HCT116 (cell line): Measurements from ENCODE around the gene PICK1. TPM values are rescaled to one million over a fixed set of nuclear protein-coding genes. Genes with fewer than 3 reads are reported as not detected.

ENCODE experiments used
- ATAC-seq: fragments of 200-7000 bp; cut with Tn5 transposase; 2 replicates; pipeline ENCODE4 v1.9.1; 2020; ENCODE audit warnings: mild to moderate bottlenecking, moderate library complexity
- BruUV-seq: library from RNA; stranded (reverse); fragments of 400-500 nt; replicated peaks from 2 replicates; lab custom pipeline; 2021; lab: Mats Ljungman, UMichigan
- CTCF ChIA-PET: fragments of 300-600 bp; sonication (Branson Sonifier 250); formaldehyde crosslinking; loops from one replicate; lab custom pipeline; 2021; ENCODE audit warnings: antibody characterized with exemption; lab: Charles Lee
- POLR2A ChIA-PET: fragments of 300-600, 350-600 bp; sonication (Branson Sonifier 250); formaldehyde crosslinking; loops from one replicate; lab custom pipeline; 2021; ENCODE audit warnings: antibody characterized with exemption; lab: Charles Lee
- RAD21 ChIA-PET, 2 experiments: fragments of 300-600 bp; sonication (Branson Sonifier 250); formaldehyde crosslinking; loops; one replicate each; lab custom pipeline; 2023; ENCODE audit warnings: low total read pairs in 2 of 2; ENCODE audit not compliant: uncharacterized antibody in 2 of 2, unreplicated experiment in 2 of 2, low non-redundant PET in 1 of 2; lab: Charles Lee
- DNase-seq: peaks from one replicate; pipeline ENCODE4 v3.0.0-alpha.2; 2010; ENCODE audit warnings: low read depth, low spot score
- H2AFZ ChIP-seq: fragments of 200-600 bp; shearing (Covaris generic), sonication (generic); 2 replicates; pipeline ENCODE4 v1.6.1; 2017; ENCODE audit warnings: low read depth, mixed run types, mixed read lengths, antibody characterized with exemption, low read length; ENCODE audit not compliant: poor library complexity, severe bottlenecking
- H3K27ac ChIP-seq: 2 replicates; pipeline ENCODE4 v1.5.1; 2012; ENCODE audit warnings: low read depth, low read length
- H3K27me3 ChIP-seq: fragments of 200-600 bp; sonication (generic); 2 replicates; pipeline ENCODE4 v1.6.1; 2016; ENCODE audit warnings: mixed run types, low read length, mixed read lengths; ENCODE audit not compliant: insufficient read depth
- H3K36me3 ChIP-seq, 2 experiments: fragments of 200-500 bp in 1 of 2; fragments of 200-600 bp in 1 of 2; sonication (Bioruptor generic) in 1 of 2; sonication (generic) in 1 of 2; 2 replicates each; pipeline versions ENCODE4 v1.5.1 to v1.6.1; 2014 to 2016; ENCODE audit warnings: low read length in 2 of 2, inconsistent platforms in 1 of 2, mixed read lengths in 1 of 2, mixed run types in 1 of 2; ENCODE audit not compliant: insufficient read depth in 2 of 2, control insufficient read depth in 1 of 2
- H3K4me1 ChIP-seq, 2 experiments: fragments of 200-600 bp in 1 of 2; sonication (generic) in 1 of 2; 2 replicates each; pipeline versions ENCODE4 v1.5.1 to v1.6.1; 2012 to 2017; ENCODE audit warnings: low read length in 2 of 2, inconsistent platforms in 1 of 2, mild to moderate bottlenecking in 1 of 2, mixed read lengths in 1 of 2, mixed run types in 1 of 2, moderate library complexity in 1 of 2; ENCODE audit not compliant: insufficient read depth in 2 of 2, control insufficient read depth in 1 of 2
- H3K4me2 ChIP-seq: fragments of 200-600 bp; sonication (generic); 2 replicates; pipeline ENCODE4 v1.6.1; 2017; ENCODE audit warnings: mixed run types, low read length, mixed read lengths
- H3K4me3 ChIP-seq, 2 experiments: fragments of 200-600 bp in 1 of 2; sonication (generic) in 1 of 2; replicated peaks in 1 of 2; 2 replicates each; pipeline ENCODE4 v1.5.1; 2011 to 2016; ENCODE audit warnings: low read length in 2 of 2, control low read depth in 1 of 2, low read depth in 1 of 2, mild to moderate bottlenecking in 1 of 2, mixed read lengths in 1 of 2, mixed run types in 1 of 2
- H3K79me2 ChIP-seq: fragments of 200-600 bp; sonication (generic); 2 replicates; pipeline ENCODE4 v1.6.1; 2017; ENCODE audit warnings: mild to moderate bottlenecking, mixed run types, low read length, moderate library complexity, mixed read lengths; ENCODE audit not compliant: insufficient read depth
- H3K9ac ChIP-seq: fragments of 200-600 bp; sonication (generic); 2 replicates; pipeline ENCODE4 v1.6.1; 2016; ENCODE audit warnings: low read length, mixed read lengths
- H3K9me2 ChIP-seq: fragments of 200-600 bp; sonication (generic), shearing (Covaris generic); 2 replicates; pipeline ENCODE4 v1.6.1; 2017; ENCODE audit warnings: mixed run types, mild to moderate bottlenecking, moderate library complexity; ENCODE audit not compliant: insufficient read depth
- H3K9me3 ChIP-seq, 2 experiments: fragments of 200-500 bp in 1 of 2; fragments of 200-600 bp in 1 of 2; sonication (Bioruptor generic) in 1 of 2; sonication (generic) in 1 of 2; 2 replicates each; pipeline ENCODE4 v1.6.1; 2014 to 2017; ENCODE audit warnings: low read length in 2 of 2, mixed read lengths in 2 of 2, inconsistent platforms in 1 of 2, low read depth in 1 of 2, mild to moderate bottlenecking in 1 of 2, mixed run types in 1 of 2, moderate library complexity in 1 of 2; ENCODE audit not compliant: control insufficient read depth in 1 of 2, insufficient read depth in 1 of 2
- H4K20me1 ChIP-seq: fragments of 200-600 bp; sonication (generic), shearing (Covaris generic); 2 replicates; pipeline ENCODE4 v1.6.1; 2017; ENCODE audit warnings: mixed run types, mild to moderate bottlenecking, moderate library complexity; ENCODE audit not compliant: insufficient read depth
- ATF3 ChIP-seq: IDR thresholded peaks from 2 replicates; pipeline ENCODE4 v1.6.1; 2012
- CBX3 ChIP-seq: IDR thresholded peaks from 2 replicates; pipeline ENCODE4 v1.6.1; 2012; ENCODE audit warnings: low read depth
- CTCF ChIP-seq, 3 experiments: fragments of 200-600 bp in 1 of 3; sonication (generic) in 1 of 3; IDR thresholded peaks in 2 of 3; conservative IDR thresholded peaks in 1 of 3; 2 replicates each; pipeline ENCODE4 v1.5.1; 2012 to 2017; ENCODE audit warnings: low read depth in 2 of 3, low read length in 2 of 3, antibody characterized with exemption in 1 of 3, borderline replicate concordance in 1 of 3, control low read depth in 1 of 3, mild to moderate bottlenecking in 1 of 3, mixed read lengths in 1 of 3, mixed run types in 1 of 3, moderate library complexity in 1 of 3; ENCODE audit not compliant: insufficient read depth in 1 of 3
- EZH2phosphoT487 ChIP-seq: fragments of 200-600 bp; IDR thresholded peaks from 2 replicates; pipeline ENCODE4 v1.6.1; 2018; ENCODE audit warnings: antibody characterized with exemption, borderline replicate concordance
- FOSL1 ChIP-seq: IDR thresholded peaks from 2 replicates; pipeline ENCODE4 v1.6.1; 2012; ENCODE audit warnings: low read depth
- JUND ChIP-seq: IDR thresholded peaks from 2 replicates; pipeline ENCODE4 v1.6.1; 2012
- MAX ChIP-seq: IDR thresholded peaks from 2 replicates; pipeline ENCODE4 v1.6.1; 2012
- TCF7L2 ChIP-seq: IDR thresholded peaks from 2 replicates; pipeline ENCODE4 v1.7.0; 2011; ENCODE audit warnings: borderline replicate concordance, inconsistent platforms; ENCODE audit not compliant: insufficient read depth, insufficient read length; ENCODE audit errors: extremely low read depth
- ZBTB33 ChIP-seq: IDR thresholded peaks from 2 replicates; pipeline ENCODE4 v1.6.1; 2011; ENCODE audit warnings: mild to moderate bottlenecking, low read length, moderate library complexity; ENCODE audit not compliant: insufficient replicate concordance; ENCODE audit errors: extremely low read depth
- ZFX ChIP-seq: fragments of 450-650 bp; IDR thresholded peaks from 2 replicates; pipeline ENCODE4 v1.6.1; 2017
- intact Hi-C: fragments of 100-400 bp; cut with micrococcal nuclease; formaldehyde crosslinking; loops from 2 replicates; pipeline ENCODE4 v1.10.0; 2022
- total RNA-seq: library from RNA; stranded (reverse); gene quantifications from one replicate; pipeline ENCODE4 v1.2.1, GENCODE V29; 2021; ENCODE audit not compliant: unreplicated experiment

The PICK1 gene
- total RNA-seq, 1 experiment from 2014 or later: 40.0 TPM

- no peaks in the 10 kb centered on the region for H3K9me3 ChIP-seq
- DNase-seq (no peak), ATAC-seq (no peak)
- no peaks in the 10 kb centered on the region for H3K27me3 ChIP-seq
- H3K79me2 ChIP-seq: no peaks in the 10 kb centered on the region
- intact Hi-C loops: no loop called here
- H4K20me1 ChIP-seq: no peaks in the 10 kb centered on the region
- TF ChIP-seq EZH2phosphoT487: no peak
- no peak for TF ChIP-seq MAX
- TF ChIP-seq CBX3: no peak
- TF ChIP-seq ZFX: no peak
- TF ChIP-seq JUND: no peak
- no peak for TF ChIP-seq ATF3
- no peak for TF ChIP-seq CTCF (IDR thresholded peaks at IDR 0.05 in 2 of 3, conservative IDR thresholded peaks at IDR 0.05 in 1 of 3; ENCODE audit: borderline replicate concordance in 1 of 3, insufficient read depth in 1 of 3, low read depth in 2 of 3, low read length in 2 of 3)
- TF ChIP-seq FOSL1: no peak
- TF ChIP-seq ZBTB33: no peak
- TF ChIP-seq TCF7L2: no peak
- POLR2A ChIA-PET: no interaction called here
- BruUV-seq: no TSS peak
- RAD21 ChIA-PET: no interaction called here
- H2AFZ ChIP-seq: no peak overlapping the region
- no peaks in the 10 kb centered on the region for H3K9me2 ChIP-seq
- H3K4me1 ChIP-seq: no peaks in the 10 kb centered on the region
- no peak overlapping the region for H3K27ac ChIP-seq
- no peak overlapping the region for H3K4me3 ChIP-seq
- CTCF ChIA-PET: interaction anchor here (1.3 kb wide), 1 partner anchor 23 kb away, joined by 3 read pairs; no protein-coding TSS in a partner anchor
- no peak overlapping the region for H3K9ac ChIP-seq
- peaks cover 6 to 19% of the 10 kb centered on the region in 2 experiments; a peak in 3 of 4 replicates for H3K36me3 ChIP-seq
- no peak overlapping the region for H3K4me2 ChIP-seq
Measured at GRCh38 chr22:38074181-38075104, 17.2 kb downstream of the PICK1 start.
